GM19467 (cell line): ENCODE data around the gene SERTAD3.
"Not testable (repeated sequence)": the region's sequence is repeated elsewhere in the genome, so short reads cannot be mapped to it uniquely, and the experiment has no call there.

Source experiments
- ATAC-seq: cut with Tn5 transposase; IDR thresholded peaks from one replicate; pipeline ENCODE4 v1.9.1; 2021; ENCODE audit warnings: mild to moderate bottlenecking, moderate library complexity; ENCODE audit not compliant: unreplicated experiment

Gene SERTAD3

GRCh38 chr19:40458597-40458974 is 14.5 kb upstream of the SERTAD3 start:
- no peak for ATAC-seq

GRCh38 chr19:40457953-40458596 is 13.9 kb upstream of the SERTAD3 start:
- no peak for ATAC-seq

DNA sequence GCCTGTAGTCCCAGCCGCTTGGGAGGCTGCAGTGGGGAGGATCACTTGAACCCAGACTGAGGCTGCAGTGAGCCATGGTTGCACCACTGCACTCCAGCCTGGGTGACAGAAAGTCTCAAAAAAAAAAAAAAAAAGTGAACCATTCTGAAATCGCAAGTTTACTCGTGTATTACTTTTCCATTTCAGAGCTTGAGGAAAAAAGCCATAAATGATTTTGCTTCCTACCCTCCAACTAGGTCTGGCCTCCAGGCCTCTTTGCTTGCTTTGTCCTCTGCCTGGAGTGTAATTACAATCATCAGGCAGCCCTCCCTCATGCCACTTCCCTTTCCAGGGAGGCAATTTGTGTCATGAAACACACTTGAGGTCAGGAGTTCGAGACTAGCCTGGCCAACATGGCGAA is 12.9 kb upstream of the SERTAD3 start:
- no peak for ATAC-seq

GRCh38 chr19:40453943-40454342 is 9.8 kb upstream of the SERTAD3 start:
- not testable (repeated sequence) for ATAC-seq

GRCh38 chr19:40453151-40453735 is 9.1 kb upstream of the SERTAD3 start:
- ATAC-seq: no peak

GRCh38 chr19:40452016-40452415 is 7.9 kb upstream of the SERTAD3 start:
- ATAC-seq: no peak

DNA sequence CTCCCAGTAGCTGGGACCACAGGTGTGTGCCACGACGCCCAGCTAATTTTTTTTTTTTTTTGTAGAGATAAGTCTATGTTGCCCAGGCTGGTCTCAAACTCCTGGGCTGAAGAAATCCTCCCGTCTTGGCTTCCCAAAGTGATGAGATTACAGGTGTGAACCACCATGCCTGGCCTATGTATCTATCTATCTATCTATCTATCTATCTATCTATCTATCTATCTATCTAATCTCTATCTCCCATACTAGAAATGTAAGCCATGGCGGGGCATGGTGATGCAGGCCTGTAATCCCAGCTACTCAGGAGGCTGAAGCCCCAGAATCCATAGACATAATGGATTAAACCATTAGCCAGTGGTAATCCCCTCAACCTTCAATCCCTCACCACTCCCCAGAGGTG is 6.5 kb upstream of the SERTAD3 start:
- no peak for ATAC-seq

DNA sequence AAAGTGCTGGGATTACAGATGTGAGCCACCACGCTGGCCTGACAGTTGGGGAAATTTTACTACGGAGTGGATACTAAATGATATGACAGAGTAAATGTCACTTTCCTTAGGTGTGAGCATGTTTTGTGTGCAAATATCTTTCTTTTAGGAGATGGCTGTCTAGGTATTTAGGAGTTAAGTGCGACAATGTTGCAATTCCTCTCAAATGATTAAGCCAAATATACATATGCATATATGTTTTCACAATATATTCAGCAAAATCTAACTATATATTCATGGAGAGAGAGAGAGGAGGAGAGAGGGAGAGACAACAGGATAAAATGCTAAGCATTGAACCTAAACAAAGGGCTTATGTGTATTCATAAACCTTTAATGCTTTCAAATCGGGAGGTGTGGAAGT is 5.4 kb upstream of the SERTAD3 start:
- ATAC-seq: no peak

GRCh38 chr19:40446263-40446784 is 2.2 kb upstream of the SERTAD3 start:
- ATAC-seq: no peak

- ATAC-seq: no peak
Observed at GRCh38 chr19:40445780-40446262, 1.7 kb upstream of the SERTAD3 start.

DNA sequence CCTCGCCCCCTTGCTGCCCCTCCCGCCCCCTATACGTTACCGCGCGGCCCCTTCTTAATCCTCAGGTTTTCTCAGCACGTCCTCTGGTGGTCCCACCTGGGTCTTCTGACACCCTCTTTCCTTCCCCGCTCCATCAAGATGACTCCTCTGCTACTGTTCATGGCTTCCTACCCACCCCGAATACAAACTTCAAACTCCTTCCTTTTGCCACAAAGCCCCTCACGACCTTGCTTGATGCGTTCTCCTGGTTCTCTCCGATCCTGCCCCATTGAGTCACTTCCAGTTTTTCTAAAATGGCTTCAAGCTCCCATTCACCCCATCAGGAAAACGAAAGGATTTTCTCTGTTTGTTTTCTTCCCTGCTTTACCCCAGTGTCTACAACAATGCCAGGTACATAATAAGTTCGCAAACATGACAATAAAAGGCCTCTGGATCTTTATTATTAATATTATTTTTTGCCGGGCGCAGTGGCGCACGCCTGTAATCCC is 734 bp upstream of the SERTAD3 start:
- no peak for ATAC-seq

- peak; percentile 67 for ATAC-seq
Observed at GRCh38 chr19:40443131-40443999, 770 bp downstream of the SERTAD3 start.

- ATAC-seq: no peak
Observed at GRCh38 chr19:40442328-40443130, 1.6 kb downstream of the SERTAD3 start.

DNA sequence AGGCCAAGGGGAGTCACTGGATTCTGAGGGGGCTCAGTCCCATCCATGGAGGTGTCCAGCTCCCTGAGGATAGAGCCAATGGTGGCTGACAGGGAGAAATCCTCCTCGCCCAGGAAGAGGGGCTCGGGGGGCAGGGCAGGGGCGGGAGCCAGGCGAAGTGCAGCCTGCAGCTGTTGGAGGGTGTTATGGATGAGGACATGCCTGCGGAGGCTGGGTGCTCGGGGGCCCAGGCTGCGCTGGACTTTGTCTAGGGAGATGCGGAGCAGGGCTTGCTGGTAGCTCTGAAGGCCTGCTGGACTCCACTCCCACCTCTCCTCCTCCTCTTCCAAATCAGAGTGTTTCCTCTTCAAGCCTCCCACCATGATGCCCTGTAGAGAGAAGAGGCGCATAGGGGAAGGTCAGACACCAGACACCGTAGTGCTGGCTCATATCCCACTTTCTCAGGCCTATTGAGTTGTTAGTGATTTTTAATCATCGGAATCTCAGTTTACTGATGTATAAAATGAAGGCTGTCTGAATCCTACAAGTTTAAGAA is 2.3 kb downstream of the SERTAD3 start:
- no peak for ATAC-seq

DNA sequence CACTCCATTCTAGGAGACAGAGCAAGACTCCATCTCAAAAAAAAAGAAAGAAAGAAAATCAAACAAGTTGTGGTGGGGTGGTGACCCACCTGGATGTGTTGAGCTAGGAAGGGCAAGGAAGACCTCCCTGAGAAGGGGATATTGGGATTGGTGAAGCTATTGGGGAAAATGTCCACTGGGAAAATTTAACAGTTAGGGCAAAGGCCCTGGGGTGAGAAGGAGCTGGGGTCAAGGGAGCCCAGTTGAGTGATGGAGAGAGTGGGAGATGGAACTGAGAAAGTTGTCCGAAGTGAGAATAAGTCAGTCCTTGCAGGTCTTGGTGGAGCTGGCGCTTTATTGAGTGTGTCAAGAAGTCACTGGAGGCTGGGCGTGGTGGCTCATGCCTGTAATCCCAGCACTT is 5.9 kb downstream of the SERTAD3 start:
- ATAC-seq: no peak

DNA sequence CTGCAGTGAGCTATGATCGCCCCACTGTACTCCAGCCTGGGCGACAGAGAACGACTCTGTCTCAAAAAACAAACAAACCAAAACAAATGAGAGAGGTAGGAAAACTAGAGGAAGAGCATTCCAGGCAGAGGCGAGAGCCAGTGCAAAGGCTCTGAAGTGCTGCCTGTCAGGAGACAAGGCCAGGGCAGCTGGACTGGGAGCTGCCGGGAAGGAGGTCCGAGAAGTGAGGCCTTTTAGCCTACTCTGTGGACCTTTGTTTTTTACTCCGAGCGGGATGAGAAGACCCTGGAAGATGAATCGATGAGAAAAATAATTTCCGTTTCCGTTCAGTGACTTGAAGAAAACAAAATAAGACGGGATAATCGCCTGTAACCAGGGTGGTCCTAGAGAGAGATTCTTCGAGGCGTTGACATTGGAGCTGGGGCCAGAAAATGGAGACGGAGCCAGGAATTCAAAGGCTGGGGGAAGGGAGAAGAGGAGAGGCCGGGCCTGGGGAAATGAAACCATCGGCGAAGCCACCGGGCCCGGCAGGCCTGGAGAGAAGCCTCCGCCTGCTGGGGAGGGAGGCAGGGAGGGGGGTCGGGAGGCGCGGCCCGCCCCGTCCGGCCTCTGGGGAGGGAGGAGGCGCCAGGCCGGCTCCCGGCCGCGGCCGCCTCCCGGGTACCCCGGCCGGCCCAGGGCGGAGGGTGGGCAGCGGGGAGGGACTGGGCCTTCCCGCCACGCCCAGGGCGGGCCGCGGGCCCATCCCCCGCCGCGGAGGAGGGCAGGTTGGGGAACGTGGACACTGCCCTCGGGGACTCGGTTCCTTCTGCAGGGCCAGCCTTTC is 10.5 kb downstream of the SERTAD3 start:
- ATAC-seq: no peak

- not testable (repeated sequence) for ATAC-seq
Observed at GRCh38 chr19:40432760-40433159, 11.4 kb downstream of the SERTAD3 start.

DNA sequence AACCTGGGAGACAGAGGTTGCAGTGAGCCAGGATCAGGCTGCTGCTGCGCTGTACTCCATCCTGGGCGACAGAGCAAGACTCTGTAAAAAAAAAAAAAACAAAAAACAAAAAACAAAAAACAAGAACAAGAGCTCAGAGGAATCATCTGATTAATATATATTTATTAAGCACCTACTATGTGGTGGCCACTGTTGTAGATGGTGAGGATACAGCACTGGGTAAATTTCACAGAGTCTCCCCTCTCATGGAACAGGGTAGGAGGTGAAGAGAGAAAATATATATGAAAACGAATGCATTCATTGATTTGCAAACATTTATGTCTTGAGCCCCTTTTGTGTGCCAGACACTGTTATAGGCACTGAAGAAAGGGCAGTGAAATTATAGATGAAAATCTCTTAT is 12.4 kb downstream of the SERTAD3 start:
- no peak for ATAC-seq

DNA sequence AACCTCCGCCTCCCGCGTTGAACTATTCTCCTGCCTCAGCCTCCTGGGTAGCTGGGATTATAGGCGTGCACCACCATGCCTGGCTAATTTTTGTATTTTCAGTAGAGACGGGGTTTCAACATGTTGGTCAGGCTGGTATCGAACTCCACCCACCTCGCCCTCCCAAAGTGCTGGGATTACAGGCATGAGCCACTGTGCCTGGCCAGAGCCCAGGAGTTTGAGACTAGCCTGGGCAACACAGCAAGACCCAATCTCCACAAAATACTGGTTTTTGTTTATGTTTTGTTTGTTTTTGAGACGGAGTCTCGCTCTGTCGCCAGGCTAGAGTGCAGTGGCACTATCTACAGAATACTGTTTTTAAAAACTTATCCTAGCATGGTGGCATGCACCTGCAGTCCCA is 13.9 kb downstream of the SERTAD3 start:
- ATAC-seq: not testable (repeated sequence)
